Psoas muscle (tissue), 8 donors: ENCODE data around the gene MYO1E. TPM values are rescaled to one million over a fixed set of nuclear protein-coding genes. Genes with fewer than 3 reads are reported as not detected.
"Not testable (repeated sequence)": the region's sequence is repeated elsewhere in the genome, so short reads cannot be mapped to it uniquely, and the experiment has no call there.

Source experiments
- ATAC-seq, 4 donors: fragments of 200-7000 bp; cut with Tn5 transposase; one replicate each; pipeline ENCODE4 v1.9.1; 2020; ENCODE audit warnings: moderate library complexity in 3 of 4, mild to moderate bottlenecking in 2 of 4
- DNase-seq, 2 donors: peaks; one replicate each; pipeline ENCODE4 v3.0.0-alpha.2; 2020
- H3K27ac ChIP-seq: fragments of 200-600 bp; one replicate; pipeline ENCODE4 v1.8.0; 2022
- H3K27me3 ChIP-seq, 3 donors: fragments of 200-600 bp in 1 of 3; one replicate each; pipeline versions ENCODE4 v1.6.1 to v1.8.0; 2013 to 2022; ENCODE audit warnings: low read length in 2 of 3, mild to moderate bottlenecking in 2 of 3, moderate library complexity in 1 of 3; ENCODE audit not compliant: insufficient read depth in 3 of 3
- H3K36me3 ChIP-seq, 2 donors: fragments of 200-600 bp in 1 of 2; one replicate each; pipeline versions ENCODE4 v1.6.1 to v1.8.0; 2013 to 2022; ENCODE audit warnings: low read depth in 1 of 2, mild to moderate bottlenecking in 1 of 2, moderate library complexity in 1 of 2; ENCODE audit not compliant: insufficient read depth in 1 of 2
- H3K4me1 ChIP-seq: fragments of 200-600 bp; one replicate; pipeline ENCODE4 v1.8.0; 2022
- H3K4me3 ChIP-seq: fragments of 200-600 bp; one replicate; pipeline ENCODE4 v1.8.0; 2022; ENCODE audit warnings: mild to moderate bottlenecking
- H3K9me3 ChIP-seq: fragments of 200-600 bp; one replicate; pipeline ENCODE4 v1.8.0; 2022
- WGBS, 3 donors: extraction: QIAGEN DNeasy Blood & Tissue Kit; methylation state at CpG; one replicate each; pipeline versions ENCODE4 v1.1.6 to v1.1.7; 2013; 5-methylcytosine and 5-hydroxymethylcytosine counted together
- intact Hi-C, 2 donors: fragments of 100-400 bp; cut with DNase I; formaldehyde crosslinking; loops; one replicate each; pipeline versions ENCODE4 v1.11.0 to v1.14.2; 2022
- polyA plus RNA-seq, 3 donors: library from polyadenylated mRNA; stranded (reverse); fragments of 200-250 nt; gene quantifications; one replicate each; pipeline ENCODE4 v1.2.3, GENCODE V29; 2013
- total RNA-seq, 4 donors: library from RNA; stranded (reverse); fragmentation: NEBNext Ultra II Directional in 2 of 4; extraction: Animal tissue kit (Norgen Biotek cat#: 25700) in 2 of 4; gene quantifications; one replicate each; pipeline versions ENCODE4 v1.2.1 to v1.2.4, GENCODE V29; 2021 to 2023
- TF ChIP-seq, protein P1 (sequence below): fragments of 200-600 bp; IDR thresholded peaks from one replicate; pipeline ENCODE4 v1.8.0; 2022; ENCODE audit warnings: antibody characterized with exemption
- donor health status: healthy with polysubstance abuse.
- donor health status: DM: no; HTN: no; CAD: no; lungs with moderate emphysema.
- donor health status: Bipolar disorder and iron deficiency.
- donor health status: healthy.
- donor health status: DM: yes; HTN: yes; CAD: no.
- donor health status: DM: no; HTN: no; CAD: no.
- donor health status: DM: no; HTN: no; CAD: no.
- donor health status: DM: yes; HTN: yes; CAD: no.

Gene MYO1E
- total and polyA plus RNA-seq, 7 donors, result 10.0 to 53.7 (median 26.3) TPM

DNA sequence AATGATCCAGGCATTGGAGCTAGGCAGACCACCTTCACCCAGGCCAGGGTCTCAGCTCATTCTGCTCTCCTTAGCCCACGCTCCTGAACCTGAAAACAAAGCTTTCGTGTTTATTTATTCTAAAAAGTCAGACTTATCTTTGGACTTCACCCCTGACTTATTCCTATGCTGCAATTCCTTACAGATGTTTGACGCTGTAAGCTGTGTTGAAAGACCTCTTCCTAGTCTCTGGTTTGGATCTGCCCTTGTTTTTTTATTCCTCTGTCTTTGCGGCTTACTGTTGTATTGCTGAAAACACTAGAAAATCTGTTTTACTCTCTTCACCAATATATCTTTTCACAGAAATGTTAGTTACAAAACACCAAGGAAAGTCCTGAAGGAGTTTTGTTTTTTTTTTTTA, 206.5 kb downstream of the MYO1E start:
- intact Hi-C loops, result no loop called here
- WGBS, 3 donors, result 69 to 70% (median 70%) methylated on average over 4 of the region's 4 CpGs

DNA sequence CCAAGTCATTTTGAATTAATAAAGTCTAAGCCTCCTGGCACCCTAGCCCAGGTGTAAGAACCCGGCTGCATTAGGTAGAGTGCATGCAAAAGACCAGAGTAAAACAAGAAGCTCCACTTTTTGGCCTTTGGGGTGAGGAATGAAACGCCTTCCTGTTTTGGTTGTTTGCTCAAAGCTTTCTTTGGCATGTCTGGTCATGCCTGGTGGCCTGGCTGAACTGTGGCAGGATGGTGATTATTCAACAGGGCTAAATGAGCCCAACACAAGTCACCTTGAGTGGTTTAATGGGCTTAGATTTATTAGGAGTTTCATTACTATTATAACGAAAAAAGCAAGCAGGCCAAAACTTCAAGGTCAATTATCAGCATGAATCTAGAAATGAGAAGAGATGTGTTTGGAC, 206.9 kb downstream of the MYO1E start:
- Histone ChIP-seq H3K4me3 (no peak overlapping the region), H3K4me1 (no peaks in the 10 kb centered on the region), H3K9me3 (no peaks in the 10 kb centered on the region), H3K27ac (no peak overlapping the region), H3K36me3 (peaks cover 0 to 37% of the 10 kb centered on the region in 2 donors), H3K27me3 (no peaks in the 10 kb centered on the region)
- ATAC-seq (no peak), DNase-seq (no peak)
- TF ChIP-seq, protein P1, sequence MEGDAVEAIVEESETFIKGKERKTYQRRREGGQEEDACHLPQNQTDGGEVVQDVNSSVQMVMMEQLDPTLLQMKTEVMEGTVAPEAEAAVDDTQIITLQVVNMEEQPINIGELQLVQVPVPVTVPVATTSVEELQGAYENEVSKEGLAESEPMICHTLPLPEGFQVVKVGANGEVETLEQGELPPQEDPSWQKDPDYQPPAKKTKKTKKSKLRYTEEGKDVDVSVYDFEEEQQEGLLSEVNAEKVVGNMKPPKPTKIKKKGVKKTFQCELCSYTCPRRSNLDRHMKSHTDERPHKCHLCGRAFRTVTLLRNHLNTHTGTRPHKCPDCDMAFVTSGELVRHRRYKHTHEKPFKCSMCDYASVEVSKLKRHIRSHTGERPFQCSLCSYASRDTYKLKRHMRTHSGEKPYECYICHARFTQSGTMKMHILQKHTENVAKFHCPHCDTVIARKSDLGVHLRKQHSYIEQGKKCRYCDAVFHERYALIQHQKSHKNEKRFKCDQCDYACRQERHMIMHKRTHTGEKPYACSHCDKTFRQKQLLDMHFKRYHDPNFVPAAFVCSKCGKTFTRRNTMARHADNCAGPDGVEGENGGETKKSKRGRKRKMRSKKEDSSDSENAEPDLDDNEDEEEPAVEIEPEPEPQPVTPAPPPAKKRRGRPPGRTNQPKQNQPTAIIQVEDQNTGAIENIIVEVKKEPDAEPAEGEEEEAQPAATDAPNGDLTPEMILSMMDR, result no peak
- WGBS, 3 donors, result 82 to 88% (median 84%) methylated on average over 3 of the region's 3 CpGs
- intact Hi-C loops, result no loop called here

More for the DNA sequence above, 206.5 kb downstream of the MYO1E start:
- TF ChIP-seq, protein P1, result no peak
- H3K9me3 ChIP-seq, result no peaks in the 10 kb centered on the region
- no peak overlapping the region for H3K27ac ChIP-seq
- H3K27me3 ChIP-seq, result no peaks in the 10 kb centered on the region
- no peaks in the 10 kb centered on the region for H3K4me1 ChIP-seq
- peaks cover 0 to 35% of the 10 kb centered on the region in 2 donors for H3K36me3 ChIP-seq
- no peak overlapping the region for H3K4me3 ChIP-seq
- no peak for DNase-seq
- no peak for ATAC-seq

DNA sequence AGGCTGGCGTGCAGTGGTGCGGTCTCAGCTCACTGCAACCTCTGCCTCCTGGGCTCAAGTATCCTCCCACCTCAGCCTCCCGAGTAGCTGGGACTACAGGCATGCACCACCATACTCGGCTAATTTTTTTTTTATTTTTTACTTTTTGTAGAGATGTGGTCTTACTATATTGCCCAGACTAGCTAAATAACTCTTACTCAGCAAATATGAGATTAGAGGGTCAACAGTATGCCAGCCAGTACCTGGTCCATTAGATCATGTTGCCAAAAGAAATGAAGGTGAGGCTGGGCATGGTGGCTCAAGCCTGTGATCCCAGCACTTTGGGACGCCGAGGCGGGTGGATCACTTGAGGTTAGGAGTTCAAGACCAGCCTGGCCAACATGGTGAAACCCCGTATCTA, 210.6 kb downstream of the MYO1E start:
- peaks cover 5 to 65% of the 10 kb centered on the region in 2 donors for H3K36me3 ChIP-seq
- H3K4me3 ChIP-seq, ATAC-seq, H3K9me3 ChIP-seq, intact Hi-C loops, H3K27ac ChIP-seq, DNase-seq, H3K4me1 ChIP-seq, H3K27me3 ChIP-seq: not testable (repeated sequence)
- 96 to 98% (median 97%) methylated on average over 8 of the region's 8 CpGs for WGBS, 3 donors

DNA sequence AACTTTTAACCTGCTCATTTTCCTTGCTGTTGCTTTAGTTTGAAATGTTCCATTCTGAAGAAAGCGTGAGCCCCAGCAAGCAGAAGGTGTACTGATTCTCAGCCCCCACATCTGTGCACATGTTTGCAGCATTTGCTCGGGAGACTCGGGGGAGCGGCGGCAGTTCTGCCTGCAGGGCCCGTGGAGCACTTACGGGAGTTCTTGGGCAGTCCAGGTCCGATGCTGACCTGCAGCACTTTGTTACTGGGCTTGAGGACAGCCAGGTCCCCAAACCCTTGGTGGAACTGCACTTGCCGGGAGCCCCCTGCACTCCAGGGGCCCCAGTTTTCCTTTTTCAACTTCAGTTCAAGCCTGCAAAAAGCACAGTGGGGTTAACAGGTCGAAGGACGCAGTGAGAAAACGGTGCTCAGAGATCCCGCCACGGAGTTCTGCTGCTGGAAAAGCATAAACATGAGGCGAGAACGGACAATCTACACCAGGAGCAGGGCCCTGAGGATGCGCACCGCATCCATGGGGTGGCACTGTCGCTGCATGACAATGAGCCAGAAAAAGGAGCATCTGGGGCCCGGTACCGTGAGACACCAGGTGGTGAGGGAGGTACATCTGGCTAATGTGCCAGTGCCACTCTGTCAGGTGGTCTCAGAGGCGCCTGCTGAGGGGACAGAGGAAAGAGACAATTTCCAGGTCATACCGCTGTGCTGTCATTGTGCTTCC, 211.6 kb downstream of the MYO1E start:
- no peaks in the 10 kb centered on the region for H3K27me3 ChIP-seq
- H3K9me3 ChIP-seq, result no peaks in the 10 kb centered on the region
- H3K36me3 ChIP-seq, result peaks cover 5 to 75% of the 10 kb centered on the region in 2 donors
- TF ChIP-seq, protein P1, result peak; percentile 24
- H3K27ac ChIP-seq, result no peak overlapping the region
- no peak for DNase-seq
- H3K4me1 ChIP-seq, result no peaks in the 10 kb centered on the region
- 86 to 87% (median 86%) methylated on average over 23 of the region's 23 CpGs for WGBS, 3 donors
- no peak overlapping the region for H3K4me3 ChIP-seq
- intact Hi-C loops, result no loop called here
- ATAC-seq, result no peak

DNA sequence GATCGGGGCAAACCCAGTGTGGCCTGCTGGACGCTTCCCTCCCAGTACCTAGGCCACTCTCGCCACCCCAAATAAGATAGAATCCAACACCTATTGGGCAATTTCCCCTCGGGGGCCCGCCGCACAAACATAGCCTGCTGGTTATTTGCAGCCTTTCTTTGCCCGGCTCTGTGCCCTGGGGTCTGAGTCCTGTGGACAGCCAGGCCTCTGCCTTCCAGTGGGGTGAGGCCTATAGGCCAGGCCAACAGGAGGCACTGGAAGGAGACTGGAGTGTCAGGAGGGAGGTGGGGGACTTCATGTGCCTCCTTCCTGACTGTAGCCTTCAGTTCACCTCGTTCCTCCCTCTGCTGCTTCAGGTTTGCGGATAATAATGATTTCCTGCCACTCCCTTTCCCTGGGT, 213.5 kb downstream of the MYO1E start:
- no peaks in the 10 kb centered on the region for H3K4me1 ChIP-seq
- ATAC-seq, result no peak
- intact Hi-C loops, result no loop called here
- WGBS, 3 donors, result 87 to 92% (median 88%) methylated on average over 9 of the region's 9 CpGs
- TF ChIP-seq, protein P1, result no peak
- H3K27ac ChIP-seq, result no peak overlapping the region
- DNase-seq, result no peak
- H3K36me3 ChIP-seq, result peaks cover 5 to 76% of the 10 kb centered on the region in 2 donors
- H3K27me3 ChIP-seq, result no peaks in the 10 kb centered on the region
- H3K9me3 ChIP-seq, result no peaks in the 10 kb centered on the region
- no peak overlapping the region for H3K4me3 ChIP-seq
